ENCODE results near the gene NCS1. TPM values are rescaled to one million over a fixed set of nuclear protein-coding genes. Genes with fewer than 3 reads are reported as not detected.

The NCS1 gene
- total RNA-seq, 2 experiments from 2014 or later: 0.17 TPM; not detected in 1

- Mint-ChIP-seq H3K4me3 (no peak overlapping the region), H3K4me1 (ENCODE audit: low read depth) (no peaks in the 10 kb centered on the region), H3K27me3 (peaks cover 3% of the 10 kb centered on the region), H3K9me3 (no peaks in the 10 kb centered on the region), H3K36me3 (ENCODE audit: low read depth) (no peaks in the 10 kb centered on the region), H3K27ac (no peak overlapping the region)
- H3K4me3 ChIP-seq (ENCODE audit: low read length): no peak overlapping the region
- intact Hi-C loops (cut with DNase I, micrococcal nuclease): no loop called here
- ATAC-seq (ENCODE audit: poor library complexity) (no peak), DNase-seq (no peak)
- H3K4me1 ChIP-seq (ENCODE audit: insufficient read depth, low read length): no peaks in the 10 kb centered on the region
- TF ChIP-seq CTCF (IDR thresholded peaks at IDR 0.05): no peak
- H3K27ac ChIP-seq (ENCODE audit: low read depth in 1 of 2, low read length in 2 of 2): no peak overlapping the region
- no peaks in the 10 kb centered on the region for H3K27me3 ChIP-seq (ENCODE audit: control insufficient read depth in 1 of 2, insufficient read depth in 2 of 2, low read length in 2 of 2)
- ChIA-PET CTCF (no interaction called here), POLR2A (no interaction called here)
- no peaks in the 10 kb centered on the region for H3K36me3 ChIP-seq (ENCODE audit: insufficient read depth, low read length)
- H3K9me3 ChIP-seq (ENCODE audit: control insufficient read depth in 1 of 2, insufficient read depth in 1 of 2, low read length in 2 of 2): no peaks in the 10 kb centered on the region
Measured at GRCh38 chr9:130180516-130180915, 8.3 kb downstream of the NCS1 start.

GRCh38 chr9:130181678-130182380, 9.6 kb downstream of the NCS1 start:
- ChIA-PET POLR2A (no interaction called here), CTCF (no interaction called here)
- intact Hi-C loops (cut with DNase I, micrococcal nuclease): no loop called here

GRCh38 chr9:130182381-130182909, 10.2 kb downstream of the NCS1 start:
- Histone ChIP-seq H3K27me3 (ENCODE audit: control insufficient read depth in 1 of 2, insufficient read depth in 2 of 2, low read length in 2 of 2) (no peaks in the 10 kb centered on the region), H3K4me1 (ENCODE audit: insufficient read depth, low read length) (no peaks in the 10 kb centered on the region), H3K9me3 (ENCODE audit: control insufficient read depth in 1 of 2, insufficient read depth in 1 of 2, low read length in 2 of 2) (no peaks in the 10 kb centered on the region), H3K27ac (ENCODE audit: low read depth in 1 of 2, low read length in 2 of 2) (no peak overlapping the region), H3K4me3 (ENCODE audit: low read length) (no peak overlapping the region), H3K36me3 (ENCODE audit: insufficient read depth, low read length) (no peaks in the 10 kb centered on the region)
- H3K27me3 Mint-ChIP-seq: no peaks in the 10 kb centered on the region
- DNase-seq (no peak), ATAC-seq (ENCODE audit: poor library complexity) (no peak)
- TF ChIP-seq CTCF (IDR thresholded peaks at IDR 0.05): no peak
- H3K27ac Mint-ChIP-seq: no peak overlapping the region
- intact Hi-C loops (cut with DNase I, micrococcal nuclease): no loop called here
- no peaks in the 10 kb centered on the region for H3K9me3 Mint-ChIP-seq
- POLR2A ChIA-PET: no interaction called here
- no peaks in the 10 kb centered on the region for H3K4me1 Mint-ChIP-seq (ENCODE audit: low read depth)
- no peaks in the 10 kb centered on the region for H3K36me3 Mint-ChIP-seq (ENCODE audit: low read depth)
- CTCF ChIA-PET: no interaction called here
- no peak overlapping the region for H3K4me3 Mint-ChIP-seq

More at GRCh38 chr9:130181678-130182380, 9.6 kb downstream of the NCS1 start:
- Mint-ChIP-seq H3K9me3 (no peaks in the 10 kb centered on the region), H3K36me3 (ENCODE audit: low read depth) (no peaks in the 10 kb centered on the region), H3K4me3 (no peak overlapping the region), H3K27ac (no peak overlapping the region), H3K27me3 (no peaks in the 10 kb centered on the region), H3K4me1 (ENCODE audit: low read depth) (no peaks in the 10 kb centered on the region)
- no peaks in the 10 kb centered on the region for H3K27me3 ChIP-seq (ENCODE audit: control insufficient read depth in 1 of 2, insufficient read depth in 2 of 2, low read length in 2 of 2)
- TF ChIP-seq CTCF (IDR thresholded peaks at IDR 0.05): no peak
- no peak for DNase-seq
- H3K27ac ChIP-seq (ENCODE audit: low read depth in 1 of 2, low read length in 2 of 2): no peak overlapping the region
- no peak for ATAC-seq (ENCODE audit: poor library complexity)
- H3K4me1 ChIP-seq (ENCODE audit: insufficient read depth, low read length): no peaks in the 10 kb centered on the region
- no peaks in the 10 kb centered on the region for H3K36me3 ChIP-seq (ENCODE audit: insufficient read depth, low read length)
- H3K9me3 ChIP-seq (ENCODE audit: control insufficient read depth in 1 of 2, insufficient read depth in 1 of 2, low read length in 2 of 2): no peaks in the 10 kb centered on the region
- H3K4me3 ChIP-seq (ENCODE audit: low read length): no peak overlapping the region

Data from CD4-positive, alpha-beta T cell (primary cell).